ENCODE measurements around the gene SLC45A1.
A peak's percentile ranks its signal among the peaks of the same experiment; 100 is the strongest.
"Not testable (repeated sequence)": the region's sequence is repeated elsewhere in the genome, so short reads cannot be mapped to it uniquely, and the experiment has no call there.

SLC45A1 gene

GRCh38 chr1:8374812-8375211 lies 56.9 kb downstream of the SLC45A1 start:
- Histone ChIP-seq H3K9ac (ENCODE audit: insufficient read length) (no peak overlapping the region), H3K36me3 (ENCODE audit: insufficient read depth, low read length) (no peaks in the 10 kb centered on the region), H3K9me3 (ENCODE audit: low read depth, low read length) (no peaks in the 10 kb centered on the region), H3K4me3 (no peak overlapping the region), H3K27ac (0 out of 2 replicates have a peak overlapping the region, but pooled peaks have one; percentile 47)
- DNase-seq (ENCODE audit: low read depth, low spot score), result no peak
- no peak for TF ChIP-seq POLR2AphosphoS5 (IDR thresholded peaks at IDR 0.05; ENCODE audit: borderline replicate concordance, low read depth, low read length)
- TF ChIP-seq EZH2 (IDR thresholded peaks at IDR 0.05), result no peak
- TF ChIP-seq FOXP2 (optimal IDR thresholded peaks at IDR 0.05; ENCODE audit: control extremely low read depth, extremely low read length, insufficient read depth), result no peak

GRCh38 chr1:8376358-8376840 lies 58.5 kb downstream of the SLC45A1 start:
- DNase-seq (ENCODE audit: low read depth, low spot score), result no peak
- H3K4me3 ChIP-seq, result no peak overlapping the region
- no peaks in the 10 kb centered on the region for H3K9me3 ChIP-seq (ENCODE audit: low read depth, low read length)
- no peak overlapping the region for H3K27ac ChIP-seq
- TF ChIP-seq POLR2AphosphoS5 (IDR thresholded peaks at IDR 0.05; ENCODE audit: borderline replicate concordance, low read depth, low read length) (no peak), FOXP2 (optimal IDR thresholded peaks at IDR 0.05; ENCODE audit: control extremely low read depth, extremely low read length, insufficient read depth) (no peak), EZH2 (IDR thresholded peaks at IDR 0.05) (no peak)
- no peaks in the 10 kb centered on the region; the same call in 1 of the 2 replicates for H3K36me3 ChIP-seq (ENCODE audit: insufficient read depth, low read length)
- H3K9ac ChIP-seq (ENCODE audit: insufficient read length), result no peak overlapping the region

GRCh38 chr1:8377271-8377981 lies 59.5 kb downstream of the SLC45A1 start:
- Histone ChIP-seq H3K9me3 (ENCODE audit: low read depth, low read length) (no peaks in the 10 kb centered on the region), H3K9ac (ENCODE audit: insufficient read length) (no peak overlapping the region), H3K27ac (peak overlapping the region; percentile 42), H3K36me3 (ENCODE audit: insufficient read depth, low read length) (no peaks in the 10 kb centered on the region; the same call in 1 of the 2 replicates), H3K4me3 (0 out of 2 replicates have a peak overlapping the region, but pooled peaks have one; percentile 6)
- TF ChIP-seq EZH2 (IDR thresholded peaks at IDR 0.05) (no peak), FOXP2 (optimal IDR thresholded peaks at IDR 0.05; ENCODE audit: control extremely low read depth, extremely low read length, insufficient read depth) (no peak), POLR2AphosphoS5 (IDR thresholded peaks at IDR 0.05; ENCODE audit: borderline replicate concordance, low read depth, low read length) (no peak)
- no peak for DNase-seq (ENCODE audit: low read depth, low spot score)

- H3K4me3 ChIP-seq, result peak overlapping the region; percentile 26; the same call in 1 of the 2 replicates
- no peak for TF ChIP-seq FOXP2 (optimal IDR thresholded peaks at IDR 0.05; ENCODE audit: control extremely low read depth, extremely low read length, insufficient read depth)
- TF ChIP-seq EZH2 (IDR thresholded peaks at IDR 0.05), result no peak
- TF ChIP-seq POLR2AphosphoS5 (IDR thresholded peaks at IDR 0.05; ENCODE audit: borderline replicate concordance, low read depth, low read length), result no peak
- H3K9ac ChIP-seq (ENCODE audit: insufficient read length), result no peak overlapping the region
- no peaks in the 10 kb centered on the region; the same call in 1 of the 2 replicates for H3K36me3 ChIP-seq (ENCODE audit: insufficient read depth, low read length)
- H3K9me3 ChIP-seq (ENCODE audit: low read depth, low read length), result no peaks in the 10 kb centered on the region
- no peak for DNase-seq (ENCODE audit: low read depth, low spot score)
- H3K27ac ChIP-seq, result peak overlapping the region; percentile 42
Measured at GRCh38 chr1:8378178-8378577, 60.3 kb downstream of the SLC45A1 start.

GRCh38 chr1:8378981-8379470 lies 61.1 kb downstream of the SLC45A1 start:
- 0 out of 2 replicates have a peak overlapping the region, but pooled peaks have one; percentile 42 for H3K27ac ChIP-seq
- no peak for TF ChIP-seq EZH2 (IDR thresholded peaks at IDR 0.05)
- TF ChIP-seq POLR2AphosphoS5 (IDR thresholded peaks at IDR 0.05; ENCODE audit: borderline replicate concordance, low read depth, low read length), result no peak
- no peak for TF ChIP-seq FOXP2 (optimal IDR thresholded peaks at IDR 0.05; ENCODE audit: control extremely low read depth, extremely low read length, insufficient read depth)
- DNase-seq (ENCODE audit: low read depth, low spot score), result no peak
- no peak overlapping the region for H3K4me3 ChIP-seq
- no peaks in the 10 kb centered on the region; the same call in 1 of the 2 replicates for H3K36me3 ChIP-seq (ENCODE audit: insufficient read depth, low read length)
- H3K9me3 ChIP-seq (ENCODE audit: low read depth, low read length), result no peaks in the 10 kb centered on the region
- no peak overlapping the region for H3K9ac ChIP-seq (ENCODE audit: insufficient read length)

- Histone ChIP-seq H3K9me3 (ENCODE audit: low read depth, low read length) (no peaks in the 10 kb centered on the region), H3K36me3 (ENCODE audit: insufficient read depth, low read length) (no peaks in the 10 kb centered on the region; the same call in 1 of the 2 replicates), H3K4me3 (no peak overlapping the region), H3K9ac (ENCODE audit: insufficient read length) (no peak overlapping the region), H3K27ac (no peak overlapping the region)
- TF ChIP-seq EZH2 (IDR thresholded peaks at IDR 0.05) (no peak), FOXP2 (optimal IDR thresholded peaks at IDR 0.05; ENCODE audit: control extremely low read depth, extremely low read length, insufficient read depth) (no peak), POLR2AphosphoS5 (IDR thresholded peaks at IDR 0.05; ENCODE audit: borderline replicate concordance, low read depth, low read length) (no peak)
- no peak for DNase-seq (ENCODE audit: low read depth, low spot score)
Measured at GRCh38 chr1:8379513-8380186, 61.7 kb downstream of the SLC45A1 start.

GRCh38 chr1:8380310-8380709 lies 62.4 kb downstream of the SLC45A1 start:
- not testable (repeated sequence) for H3K9ac ChIP-seq (ENCODE audit: insufficient read length); H3K4me3 ChIP-seq; H3K36me3 ChIP-seq (ENCODE audit: insufficient read depth, low read length); H3K9me3 ChIP-seq (ENCODE audit: low read depth, low read length); DNase-seq (ENCODE audit: low read depth, low spot score); H3K27ac ChIP-seq

- DNase-seq (ENCODE audit: low read depth, low spot score), result no peak
- Histone ChIP-seq H3K4me3 (no peak overlapping the region), H3K9ac (ENCODE audit: insufficient read length) (no peak overlapping the region), H3K27ac (no peak overlapping the region), H3K9me3 (ENCODE audit: low read depth, low read length) (no peaks in the 10 kb centered on the region), H3K36me3 (ENCODE audit: insufficient read depth, low read length) (no peaks in the 10 kb centered on the region; the same call in 1 of the 2 replicates)
- TF ChIP-seq POLR2AphosphoS5 (IDR thresholded peaks at IDR 0.05; ENCODE audit: borderline replicate concordance, low read depth, low read length) (no peak), EZH2 (IDR thresholded peaks at IDR 0.05) (no peak), FOXP2 (optimal IDR thresholded peaks at IDR 0.05; ENCODE audit: control extremely low read depth, extremely low read length, insufficient read depth) (no peak)
Measured at GRCh38 chr1:8381618-8382017, 63.7 kb downstream of the SLC45A1 start.

Data from SK-N-MC (cell line).